NCI-H460 (cell line): ENCODE data around the gene MACROD2. TPM values are rescaled to one million over a fixed set of nuclear protein-coding genes. Genes with fewer than 3 reads are reported as not detected.

ENCODE experiments used
- DNase-seq: peaks from one replicate; pipeline ENCODE4 v3.0.0-alpha.2; 2016; ENCODE audit warnings: low read depth; ENCODE audit errors: extremely low read depth
- total RNA-seq: library from RNA; depleted of rRNA; stranded (reverse); fragments of >200 nt; shearing (Covaris generic); gene quantifications from 2 replicates; pipeline ENCODE4 v1.2.3, GENCODE V29; 2014

MACROD2 gene
- total RNA-seq, 1 experiment from 2014 or later = 2.0 TPM

DNA sequence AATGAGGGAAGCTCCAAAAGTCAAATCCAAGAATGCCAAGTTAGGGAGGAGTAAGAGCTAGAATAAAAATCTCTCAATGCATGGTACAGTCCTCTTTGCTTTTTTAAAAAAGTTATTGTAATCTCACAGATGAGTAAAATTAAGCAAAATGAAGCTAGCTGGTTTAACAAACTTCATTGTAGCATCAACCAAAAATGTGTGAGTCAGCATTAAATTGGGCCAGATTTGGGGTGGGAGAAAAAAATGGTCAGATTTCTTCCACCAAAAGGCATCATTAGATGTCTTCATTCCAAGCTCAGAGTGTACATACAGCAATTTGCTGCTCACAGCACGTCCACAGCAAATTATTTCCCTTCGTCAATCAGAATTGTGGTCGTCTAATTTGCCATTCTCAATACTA is 783.6 kb downstream of the MACROD2 start:
- no peak for DNase-seq

GRCh38 chr20:14780508-14780907 is 785.2 kb downstream of the MACROD2 start:
- DNase-seq = no peak

DNA sequence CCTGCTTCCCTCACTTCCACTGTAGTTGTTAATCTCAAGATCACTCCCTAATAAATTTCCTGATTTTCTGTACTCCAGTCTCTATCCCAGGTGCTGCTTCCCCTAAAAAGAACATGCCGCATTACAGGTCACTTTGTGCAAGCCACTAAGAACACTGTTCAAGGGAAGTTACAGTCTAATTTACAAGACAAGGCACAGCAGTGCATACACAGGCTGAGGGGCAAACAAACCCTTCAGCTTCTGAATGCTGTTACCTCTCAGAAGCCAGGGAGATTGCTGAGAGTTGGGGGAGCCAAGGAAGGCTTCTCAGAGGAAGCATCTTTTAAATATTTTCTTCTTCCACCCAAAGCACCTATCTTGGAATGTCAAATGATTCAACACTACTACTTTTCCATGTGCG is 787.4 kb downstream of the MACROD2 start:
- no peak for DNase-seq

DNA sequence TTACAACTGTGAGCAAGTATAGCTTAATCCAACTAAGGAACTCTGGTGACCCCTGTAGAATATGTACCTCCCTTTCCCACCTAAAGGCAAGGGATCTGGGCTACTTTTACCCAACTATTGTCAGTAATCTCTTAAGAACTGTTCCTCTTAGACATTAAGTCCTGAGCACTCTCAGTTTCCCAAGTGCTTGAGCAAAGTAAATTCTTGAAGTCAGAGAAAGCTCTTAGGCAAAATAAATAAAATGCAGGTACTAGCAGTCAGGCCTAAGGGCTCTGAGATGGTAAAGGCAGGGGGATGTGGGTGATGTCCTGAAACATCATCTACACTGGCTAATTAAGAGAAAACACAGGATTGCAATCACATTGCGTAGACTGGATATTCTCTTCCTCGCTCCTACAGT is 788.5 kb downstream of the MACROD2 start:
- DNase-seq = no peak

GRCh38 chr20:14785065-14785743 is 789.9 kb downstream of the MACROD2 start:
- no peak for DNase-seq

DNA sequence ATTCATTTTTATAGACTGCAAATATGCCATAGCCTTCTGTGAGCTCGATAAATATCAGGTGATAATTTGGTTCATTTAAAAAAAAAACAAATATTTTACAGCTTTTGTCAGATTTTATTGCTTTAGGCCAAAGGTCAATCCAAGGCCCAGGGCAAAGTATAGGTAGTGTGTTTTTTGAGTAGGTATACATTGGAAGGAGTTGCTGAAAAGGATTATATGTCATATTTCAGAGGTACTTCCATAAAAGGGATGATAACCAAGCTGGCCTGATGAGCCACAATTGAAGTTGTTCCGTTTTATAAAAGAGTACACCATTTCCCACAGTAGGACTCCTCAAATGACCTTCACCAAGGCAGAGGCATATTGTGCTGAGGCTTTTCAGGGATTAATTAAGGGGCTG is 794.9 kb downstream of the MACROD2 start:
- no peak for DNase-seq

GRCh38 chr20:14790771-14791620 is 795.7 kb downstream of the MACROD2 start:
- DNase-seq = no peak

GRCh38 chr20:14792915-14793314 is 797.6 kb downstream of the MACROD2 start:
- DNase-seq = no peak

DNA sequence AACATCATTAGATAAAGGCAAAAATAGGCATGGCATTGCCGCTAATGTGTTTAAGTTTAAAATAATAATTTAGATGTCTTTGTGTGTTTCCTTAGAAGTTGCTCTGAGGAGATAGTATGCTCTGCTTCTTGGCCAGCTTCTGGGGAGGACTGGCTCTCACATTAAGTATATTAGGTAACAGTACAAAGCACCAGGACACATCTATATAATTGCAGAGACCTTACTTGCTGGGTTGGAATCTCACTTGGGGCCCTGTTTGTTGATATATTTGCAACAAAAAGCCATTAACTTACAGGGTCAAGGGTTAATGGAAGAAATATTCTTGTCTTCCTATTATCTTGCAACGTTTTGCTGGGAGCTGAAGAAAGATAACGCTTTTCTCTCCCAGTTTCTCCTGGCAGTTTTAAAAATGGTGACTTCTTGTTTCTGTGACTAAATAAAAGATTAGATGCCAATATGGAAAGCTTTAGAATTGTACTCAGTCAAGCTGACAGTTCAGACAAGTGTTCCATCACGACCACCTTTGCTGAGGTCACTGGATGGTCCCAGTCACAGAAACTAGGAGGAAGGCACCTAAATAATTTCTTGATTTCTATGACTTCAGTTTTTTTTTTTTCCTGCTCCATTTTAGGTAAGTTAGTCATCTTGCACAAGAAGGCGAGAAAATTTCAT is 804.4 kb downstream of the MACROD2 start:
- DNase-seq = no peak

- no peak for DNase-seq
Measured at GRCh38 chr20:14800707-14801425, 805.5 kb downstream of the MACROD2 start.

DNA sequence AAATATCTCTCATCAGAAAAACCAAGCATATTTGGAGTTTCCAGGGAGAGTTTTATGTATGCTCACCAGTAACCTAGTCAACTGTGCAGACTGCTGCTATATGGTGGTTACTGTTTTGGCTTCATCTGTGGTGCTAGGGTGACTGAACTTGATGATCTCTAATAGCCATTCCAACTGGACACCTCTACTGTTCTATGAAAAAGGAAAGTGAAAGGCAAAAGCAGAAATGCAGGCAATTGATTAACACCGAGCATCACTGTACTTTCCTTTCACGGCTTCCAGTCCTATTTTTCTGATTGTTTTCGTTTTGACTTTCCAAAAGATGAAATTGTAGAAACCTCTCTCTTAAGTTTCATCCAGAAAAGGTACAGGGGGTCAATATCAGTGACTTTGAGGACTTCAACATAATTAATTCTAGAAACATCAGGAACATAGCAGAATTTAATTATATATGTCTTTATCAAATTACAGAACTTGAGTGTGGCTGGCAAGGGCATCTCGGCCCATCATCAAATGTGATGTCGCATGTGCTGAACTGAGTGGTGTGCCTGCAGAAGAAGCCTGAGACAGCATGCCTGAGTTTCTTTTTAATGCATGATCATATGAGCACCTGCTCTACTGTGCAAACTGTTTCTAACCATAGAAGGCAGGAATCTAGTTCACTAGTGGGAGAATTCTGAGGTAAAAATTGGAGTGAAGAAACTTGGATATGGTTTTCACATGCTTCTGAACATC is 806.4 kb downstream of the MACROD2 start:
- no peak for DNase-seq

DNA sequence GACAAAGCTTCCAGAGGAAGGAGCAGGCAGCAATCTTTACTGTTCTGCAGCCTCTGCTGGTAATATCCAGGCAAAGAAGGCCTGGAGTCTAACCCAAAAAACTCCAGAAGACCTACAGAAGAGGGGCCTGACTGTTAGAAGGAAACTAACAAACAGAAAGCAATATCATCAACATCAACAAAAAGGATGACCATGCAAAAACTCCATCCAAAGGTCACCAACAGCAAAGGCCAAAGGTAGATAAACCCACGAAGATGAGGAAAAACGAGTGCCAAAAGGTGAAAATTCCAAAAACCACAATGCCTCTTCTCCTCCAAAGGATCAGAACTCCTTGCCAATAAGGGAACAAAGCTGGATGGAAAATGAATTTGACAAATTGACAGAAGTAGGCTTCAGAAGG is 811.9 kb downstream of the MACROD2 start:
- no peak for DNase-seq

- no peak for DNase-seq
Measured at GRCh38 chr20:14815340-14815739, 820.0 kb downstream of the MACROD2 start.

DNA sequence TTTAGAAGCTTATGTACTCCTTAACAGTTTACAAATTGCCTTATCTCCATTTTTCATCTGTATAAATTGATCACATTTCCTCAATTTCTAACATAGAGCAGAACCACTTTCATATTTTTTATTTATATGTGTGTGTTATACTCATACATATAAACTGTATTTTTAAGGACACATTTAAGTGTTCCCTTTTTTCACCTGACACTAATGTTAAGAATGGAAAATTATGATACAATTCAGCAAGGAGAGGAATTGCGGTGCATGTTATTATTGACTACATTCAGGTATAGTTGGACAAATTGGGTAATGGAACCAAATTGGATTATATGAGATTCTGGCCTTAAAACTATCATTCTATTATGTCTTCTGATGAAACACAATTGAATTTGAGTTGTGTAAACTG is 821.2 kb downstream of the MACROD2 start:
- no peak for DNase-seq

GRCh38 chr20:14817101-14817500 is 821.8 kb downstream of the MACROD2 start:
- no peak for DNase-seq

- DNase-seq = no peak
Measured at GRCh38 chr20:14820771-14821170, 825.5 kb downstream of the MACROD2 start.

GRCh38 chr20:14821251-14821650 is 825.9 kb downstream of the MACROD2 start:
- no peak for DNase-seq

DNA sequence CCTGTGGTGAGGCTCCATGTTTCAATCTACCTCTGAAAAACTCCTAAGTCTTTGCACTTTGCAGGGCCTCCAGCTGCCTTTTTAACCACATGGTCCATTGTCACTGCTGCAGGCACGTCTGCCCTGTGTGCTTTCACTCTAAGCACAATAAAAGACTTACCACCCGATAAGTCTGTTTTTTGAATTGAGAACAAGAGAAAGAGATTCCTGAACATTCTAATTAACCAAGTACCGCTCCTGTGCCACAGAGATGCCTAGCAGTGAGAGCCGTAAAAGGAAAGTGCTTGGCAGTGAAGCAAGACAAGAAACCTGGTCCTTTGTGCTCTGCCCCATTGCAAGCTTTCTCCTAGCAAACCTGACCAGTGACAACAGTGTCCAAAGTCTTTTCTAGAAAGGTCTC is 829.7 kb downstream of the MACROD2 start:
- no peak for DNase-seq

DNA sequence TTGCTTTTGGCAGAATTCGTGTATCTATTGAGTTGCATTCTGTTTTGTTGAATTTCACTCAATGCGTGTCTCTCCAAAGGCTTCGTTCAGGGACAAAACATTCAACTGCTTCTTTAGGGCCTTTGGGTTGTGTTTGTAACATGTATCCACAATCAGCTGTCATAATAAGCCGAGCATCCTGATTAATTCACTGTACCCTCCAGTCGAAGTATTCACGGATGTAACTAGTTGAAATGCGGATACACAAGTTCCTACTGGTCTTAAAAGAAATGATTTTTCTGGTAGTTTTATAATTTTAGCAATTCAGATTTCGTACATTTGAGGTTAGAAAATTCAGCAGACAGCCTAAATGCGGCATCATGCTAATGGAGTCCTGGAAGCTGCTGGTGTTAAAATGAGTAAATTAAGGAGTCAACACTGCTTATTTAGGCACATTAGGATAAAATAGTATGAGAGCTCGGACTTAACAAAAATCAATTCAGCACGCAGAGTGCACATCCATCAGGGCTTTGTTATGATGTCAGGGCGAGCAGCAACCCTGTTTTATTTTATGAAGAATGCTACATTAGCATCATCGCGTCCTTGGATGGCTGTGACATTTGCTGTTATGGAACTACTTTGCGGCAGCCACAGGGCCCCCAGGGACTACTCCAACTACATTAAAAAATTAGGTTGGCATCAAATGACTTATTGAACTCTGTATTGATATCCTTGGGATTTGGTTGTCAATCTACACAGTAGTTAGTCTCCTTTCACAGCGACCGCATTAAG is 831.4 kb downstream of the MACROD2 start:
- no peak for DNase-seq

DNA sequence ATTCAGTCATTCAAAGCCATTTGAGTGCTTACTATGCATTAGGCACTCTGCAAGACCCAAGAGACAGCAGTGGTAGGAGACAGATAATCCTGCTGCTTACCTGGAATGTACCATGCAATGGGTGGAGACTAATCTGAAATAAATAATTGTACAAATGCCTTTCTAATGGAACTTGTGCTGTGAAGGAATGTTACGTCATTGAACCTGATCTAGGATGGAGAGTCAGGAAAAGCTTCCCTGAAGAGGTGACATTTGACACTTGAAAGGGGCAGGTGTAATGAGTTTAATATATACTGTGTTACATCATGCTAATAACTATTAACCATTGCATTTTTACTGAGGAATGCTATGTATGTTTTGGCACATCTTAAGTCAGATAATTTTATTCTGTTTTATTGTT is 833.1 kb downstream of the MACROD2 start:
- DNase-seq = no peak
